Trophoblast cell (in vitro differentiated cells and primary cell): ENCODE results near the gene C3orf52.

ENCODE experiments used
- DNase-seq, 2 donors: peaks; one replicate each; pipeline ENCODE4 v3.0.0-alpha.2; 2016
- H2AFZ ChIP-seq: 2 replicates; pipeline ENCODE4 v1.6.1; 2013; ENCODE audit warnings: low read length, moderate library complexity, mild to moderate bottlenecking; ENCODE audit not compliant: insufficient read depth, poor library complexity
- H2AK5ac ChIP-seq: 2 replicates; pipeline ENCODE4 v1.6.1; 2013; ENCODE audit warnings: mild to moderate bottlenecking, low read length
- H2BK120ac ChIP-seq: 2 replicates; pipeline ENCODE4 v1.6.1; 2013; ENCODE audit warnings: low read length, mild to moderate bottlenecking, moderate library complexity; ENCODE audit not compliant: insufficient read depth, poor library complexity
- H2BK12ac ChIP-seq: 2 replicates; pipeline ENCODE4 v1.6.1; 2013; ENCODE audit warnings: mild to moderate bottlenecking, low read length, moderate library complexity
- H2BK5ac ChIP-seq: 2 replicates; pipeline ENCODE4 v1.6.1; 2013; ENCODE audit warnings: low read length, low read depth, moderate library complexity, mild to moderate bottlenecking; ENCODE audit not compliant: poor library complexity
- H3K14ac ChIP-seq: 2 replicates; pipeline ENCODE4 v1.6.1; 2013; ENCODE audit warnings: mild to moderate bottlenecking, low read length
- H3K18ac ChIP-seq: 2 replicates; pipeline ENCODE4 v1.6.1; 2013; ENCODE audit warnings: mild to moderate bottlenecking, low read length
- H3K23ac ChIP-seq: 2 replicates; pipeline ENCODE4 v1.6.1; 2013; ENCODE audit warnings: low read length
- H3K27ac ChIP-seq: 2 replicates; pipeline ENCODE4 v1.5.1; 2013; ENCODE audit warnings: low read depth, mild to moderate bottlenecking, inconsistent platforms, low read length, moderate library complexity
- H3K27me3 ChIP-seq: 2 replicates; pipeline ENCODE4 v1.6.1; 2013; ENCODE audit warnings: inconsistent platforms, mild to moderate bottlenecking, low read length, moderate library complexity; ENCODE audit not compliant: insufficient read depth
- H3K36me3 ChIP-seq, 2 experiments: 1 replicate in 1 of 2; 2 replicates in 1 of 2; pipeline ENCODE4 v1.6.1; 2013; ENCODE audit warnings: low read length in 2 of 2, mild to moderate bottlenecking in 2 of 2, moderate library complexity in 1 of 2; ENCODE audit not compliant: insufficient read depth in 2 of 2, control insufficient read depth in 1 of 2
- H3K4ac ChIP-seq: 2 replicates; pipeline ENCODE4 v1.6.1; 2013; ENCODE audit warnings: low read depth, mild to moderate bottlenecking, low read length, moderate library complexity
- H3K4me1 ChIP-seq, 2 experiments: 1 replicate in 1 of 2; 2 replicates in 1 of 2; pipeline ENCODE4 v1.6.1; 2013; ENCODE audit warnings: low read length in 2 of 2, mild to moderate bottlenecking in 2 of 2, moderate library complexity in 1 of 2; ENCODE audit not compliant: insufficient read depth in 2 of 2, control insufficient read depth in 1 of 2
- H3K4me2 ChIP-seq: 2 replicates; pipeline ENCODE4 v1.6.1; 2013; ENCODE audit warnings: inconsistent platforms, mild to moderate bottlenecking, low read length, moderate library complexity
- H3K4me3 ChIP-seq: 2 replicates; pipeline ENCODE4 v1.5.1; 2013; ENCODE audit warnings: mild to moderate bottlenecking, low read depth, low read length, inconsistent platforms
- H3K79me1 ChIP-seq: one replicate; pipeline ENCODE4 v1.6.1; 2013; ENCODE audit warnings: low read length
- H3K79me2 ChIP-seq: 2 replicates; pipeline ENCODE4 v1.6.1; 2013; ENCODE audit warnings: low read length, mild to moderate bottlenecking; ENCODE audit not compliant: control insufficient read depth, insufficient read depth, poor library complexity
- H3K9ac ChIP-seq: 2 replicates; pipeline ENCODE4 v1.6.1; 2013; ENCODE audit warnings: mild to moderate bottlenecking, low read length
- H3K9me3 ChIP-seq: 2 replicates; pipeline ENCODE4 v1.6.1; 2013; ENCODE audit warnings: low read depth, mild to moderate bottlenecking, control low read depth, inconsistent platforms, low read length; ENCODE audit not compliant: insufficient read depth
- H4K12ac ChIP-seq: 2 replicates; pipeline ENCODE4 v1.6.1; 2013; ENCODE audit warnings: low read depth, mild to moderate bottlenecking, low read length, moderate library complexity
- H4K8ac ChIP-seq: 2 replicates; pipeline ENCODE4 v1.6.1; 2013; ENCODE audit warnings: low read depth, mild to moderate bottlenecking, low read length, moderate library complexity
- H4K91ac ChIP-seq: one replicate; pipeline ENCODE4 v1.6.1; 2013; ENCODE audit warnings: low read depth, mild to moderate bottlenecking, low read length, moderate library complexity
- WGBS: extraction: QIAGEN DNeasy Blood & Tissue Kit; methylation state at CpG from one replicate; pipeline ENCODE4 v1.1.7; 2013; ENCODE audit warnings: missing lambda C conversion rate; ENCODE audit not compliant: insufficient read length, insufficient coverage; ENCODE audit errors: extremely low coverage; 5-methylcytosine and 5-hydroxymethylcytosine counted together

Gene C3orf52

DNA sequence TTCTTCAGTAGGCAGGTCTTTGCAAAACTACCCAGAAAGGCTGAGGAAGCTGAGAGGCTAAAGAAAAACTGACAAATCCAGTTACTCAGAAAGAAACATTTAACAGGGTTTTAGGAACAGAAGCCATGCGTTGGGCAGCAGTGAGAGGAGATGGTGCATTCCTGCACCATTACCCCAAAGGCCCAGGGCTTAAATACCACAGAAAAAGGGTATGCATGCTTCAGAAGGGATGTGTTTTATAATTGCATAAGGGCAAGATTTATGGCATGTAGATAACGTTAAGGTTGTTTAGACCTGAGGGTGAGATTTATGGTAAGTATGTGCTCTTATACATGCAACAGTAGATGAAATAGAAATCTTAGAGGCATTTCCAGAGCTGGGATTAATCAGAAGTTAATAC is 10.0 kb downstream of the C3orf52 start:
- H3K27me3 ChIP-seq: no peaks in the 10 kb centered on the region

DNA sequence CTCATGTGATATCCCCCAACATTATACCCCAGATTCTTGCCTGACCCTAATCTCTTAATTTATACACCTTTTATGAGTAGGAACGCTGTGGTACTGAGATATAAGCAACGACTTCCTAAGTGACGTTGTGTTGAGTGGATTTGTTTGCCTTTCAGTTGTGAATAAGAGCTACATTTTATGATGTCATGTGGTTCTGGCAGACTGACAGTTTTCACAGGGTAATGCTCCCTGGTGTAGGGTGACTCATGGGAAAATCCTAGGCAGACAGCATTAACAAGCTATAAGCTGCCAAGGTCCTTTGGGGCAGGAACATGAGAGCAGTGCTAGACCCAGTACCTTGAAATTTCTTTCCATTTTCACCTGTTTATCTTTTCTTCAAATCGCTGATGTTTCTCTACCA is 11.2 kb downstream of the C3orf52 start:
- H3K79me2 ChIP-seq: no peaks in the 10 kb centered on the region
- H3K14ac ChIP-seq: no peak overlapping the region
- no peak overlapping the region for H2AFZ ChIP-seq
- H2AK5ac ChIP-seq: no peak overlapping the region
- H3K79me1 ChIP-seq: peaks cover 3% of the 10 kb centered on the region
- H4K91ac ChIP-seq: no peak overlapping the region
- H3K36me3 ChIP-seq: no peaks in the 10 kb centered on the region
- no peaks in the 10 kb centered on the region for H3K27me3 ChIP-seq
- H4K12ac ChIP-seq: no peak overlapping the region
- no peak overlapping the region for H2BK5ac ChIP-seq
- H3K4me2 ChIP-seq: no peak overlapping the region
- H3K27ac ChIP-seq: no peak overlapping the region
- no peak overlapping the region for H2BK120ac ChIP-seq
- peak; percentile 86 to 91 for DNase-seq
- WGBS: no CpG with 5 or more reads among the region's 4 CpGs
- H3K4me3 ChIP-seq: no peak overlapping the region
- H3K18ac ChIP-seq: no peak overlapping the region
- H4K8ac ChIP-seq: no peak overlapping the region
- no peak overlapping the region for H3K23ac ChIP-seq
- H3K4ac ChIP-seq: no peak overlapping the region
- no peak overlapping the region for H3K9ac ChIP-seq
- H2BK12ac ChIP-seq: no peak overlapping the region
- H3K4me1 ChIP-seq: peaks cover 17 to 18% of the 10 kb centered on the region in 2 experiments
- no peaks in the 10 kb centered on the region for H3K9me3 ChIP-seq

More for the DNA sequence above, 10.0 kb downstream of the C3orf52 start:
- H4K91ac ChIP-seq: no peak overlapping the region
- no peaks in the 10 kb centered on the region for H3K36me3 ChIP-seq
- H3K4ac ChIP-seq: no peak overlapping the region
- no peak overlapping the region for H2BK120ac ChIP-seq
- peaks cover under 1% of the 10 kb centered on the region for H3K79me1 ChIP-seq
- H4K8ac ChIP-seq: no peak overlapping the region
- H3K4me1 ChIP-seq: peaks cover 16 to 20% of the 10 kb centered on the region in 2 experiments
- WGBS: no CpG with 5 or more reads among the region's 2 CpGs
- no peak overlapping the region for H3K23ac ChIP-seq
- no peak overlapping the region for H3K9ac ChIP-seq
- H3K18ac ChIP-seq: no peak overlapping the region
- H4K12ac ChIP-seq: no peak overlapping the region
- no peak overlapping the region for H2BK5ac ChIP-seq
- H2AFZ ChIP-seq: no peak overlapping the region
- no peak overlapping the region for H3K4me3 ChIP-seq
- peak overlapping the region; percentile 11 for H3K27ac ChIP-seq
- no peak overlapping the region for H2BK12ac ChIP-seq
- no peak overlapping the region for H3K14ac ChIP-seq
- peak; percentile 90 to 97 for DNase-seq
- H2AK5ac ChIP-seq: no peak overlapping the region
- no peak overlapping the region for H3K4me2 ChIP-seq
- H3K9me3 ChIP-seq: no peaks in the 10 kb centered on the region
- no peaks in the 10 kb centered on the region for H3K79me2 ChIP-seq

DNA sequence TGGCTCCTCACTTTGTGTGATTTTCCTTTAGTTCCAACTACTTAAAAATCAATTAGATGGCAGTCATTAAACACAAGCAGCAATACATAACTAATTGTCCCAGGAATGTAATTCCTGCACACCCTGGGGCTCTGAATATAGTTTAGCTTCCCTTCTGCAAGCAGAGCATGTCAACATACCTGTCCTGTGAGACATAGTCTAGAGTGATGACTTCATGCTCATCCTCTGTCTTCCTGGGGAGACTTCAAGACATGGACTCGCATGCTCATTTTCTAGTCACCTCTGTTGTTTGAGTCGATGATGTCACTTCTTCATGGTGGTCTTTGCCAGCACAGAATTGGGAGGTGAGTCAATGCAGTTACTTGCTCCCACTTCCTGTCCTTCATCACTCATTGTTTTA is 15.7 kb downstream of the C3orf52 start:
- Histone ChIP-seq H2AK5ac (no peak overlapping the region), H3K23ac (no peak overlapping the region), H3K9ac (no peak overlapping the region), H2BK120ac (no peak overlapping the region), H3K18ac (no peak overlapping the region), H3K27me3 (no peaks in the 10 kb centered on the region), H3K36me3 (peaks cover 2 to 4% of the 10 kb centered on the region in 2 experiments), H3K27ac (peak overlapping the region; percentile 31), H2AFZ (no peak overlapping the region), H2BK12ac (no peak overlapping the region), H3K79me2 (no peaks in the 10 kb centered on the region), H3K4me3 (no peak overlapping the region), H2BK5ac (no peak overlapping the region), H3K9me3 (no peaks in the 10 kb centered on the region), H3K4me2 (no peak overlapping the region), H3K4me1 (peaks cover 3 to 10% of the 10 kb centered on the region in 2 experiments), H3K79me1 (peaks cover 3% of the 10 kb centered on the region), H4K12ac (no peak overlapping the region), H3K4ac (no peak overlapping the region), H4K8ac (no peak overlapping the region), H3K14ac (no peak overlapping the region), H4K91ac (no peak overlapping the region)
- peak; percentile 73 to 83 for DNase-seq
- WGBS: no CpG with 5 or more reads among the region's 2 CpGs

DNA sequence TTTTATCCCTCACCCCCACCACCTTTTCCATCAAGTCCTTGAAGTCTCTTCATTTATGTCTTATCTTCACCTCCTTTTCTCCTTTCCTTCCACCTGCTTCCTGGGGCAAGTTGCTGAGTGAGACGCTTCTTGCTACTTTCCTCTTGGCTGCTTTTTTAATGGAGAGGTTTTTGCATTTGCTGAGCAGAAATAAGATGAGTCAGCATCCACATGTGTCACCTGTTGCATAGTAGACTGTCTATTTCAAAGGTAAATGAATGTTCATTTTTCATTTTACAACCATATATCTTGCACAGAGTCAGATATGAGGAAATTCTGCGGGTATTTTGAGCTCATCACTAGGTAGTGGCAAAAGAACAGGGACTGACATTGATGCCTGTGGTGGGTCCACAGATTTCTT is 18.6 kb downstream of the C3orf52 start:
- Histone ChIP-seq H3K14ac (no peak overlapping the region), H2BK12ac (no peak overlapping the region), H2AK5ac (no peak overlapping the region), H3K18ac (no peak overlapping the region), H3K36me3 (peaks cover 2 to 4% of the 10 kb centered on the region in 2 experiments), H4K8ac (no peak overlapping the region), H2BK120ac (no peak overlapping the region), H3K4me2 (no peak overlapping the region), H3K79me1 (peaks cover 3% of the 10 kb centered on the region), H3K27me3 (no peaks in the 10 kb centered on the region), H3K79me2 (no peaks in the 10 kb centered on the region), H3K4ac (no peak overlapping the region), H3K4me1 (peaks cover 3 to 10% of the 10 kb centered on the region in 2 experiments), H3K27ac (no peak overlapping the region), H3K9me3 (no peaks in the 10 kb centered on the region), H4K12ac (no peak overlapping the region), H4K91ac (no peak overlapping the region), H3K4me3 (no peak overlapping the region), H3K9ac (no peak overlapping the region), H2AFZ (no peak overlapping the region), H2BK5ac (no peak overlapping the region), H3K23ac (no peak overlapping the region)
- WGBS: no CpG with 5 or more reads among the region's 2 CpGs
- DNase-seq: no peak
